ENCODE data around the gene HSPBP1.
A peak's percentile ranks its signal among the peaks of the same experiment; 100 is the strongest.
"Not testable (repeated sequence)": the region's sequence is repeated elsewhere in the genome, so short reads cannot be mapped to it uniquely, and the experiment has no call there.

Gene HSPBP1

GRCh38 chr19:55279770-55280643 lies at the start of gene HSPBP1:
Gene HSPBP1 (minus strand): TSS chr19:55280110. CDS start chr19:55279608, 502 bp downstream.
- peak; percentile 47 for DNase-seq

- DNase-seq = not testable (repeated sequence)
Measured at GRCh38 chr19:55328774-55329318, 48.9 kb upstream of the HSPBP1 start.

GRCh38 chr19:55325172-55325571 lies 45.3 kb upstream of the HSPBP1 start, which contains the start of gene TMEM150B:
Gene TMEM150B (minus strand): TSS chr19:55325341. CDS start chr19:55321036, 4,305 bp downstream.
- DNase-seq = no peak

GRCh38 chr19:55324662-55325061 lies 44.8 kb upstream of the HSPBP1 start:
- DNase-seq = no peak

GRCh38 chr19:55322204-55322885 lies 42.4 kb upstream of the HSPBP1 start:
- no peak for DNase-seq

- no peak for DNase-seq
Measured at GRCh38 chr19:55321466-55322137, 41.7 kb upstream of the HSPBP1 start.

- no peak for DNase-seq
Measured at GRCh38 chr19:55320844-55321419, 41.0 kb upstream of the HSPBP1 start.

GRCh38 chr19:55319785-55320184 lies 39.9 kb upstream of the HSPBP1 start:
- DNase-seq = no peak

- no peak for DNase-seq
Measured at GRCh38 chr19:55316646-55317045, 36.7 kb upstream of the HSPBP1 start.

GRCh38 chr19:55315956-55316525 lies 36.1 kb upstream of the HSPBP1 start:
- DNase-seq = no peak

- DNase-seq = no peak
Measured at GRCh38 chr19:55314396-55314795, 34.5 kb upstream of the HSPBP1 start.

- DNase-seq = no peak
Measured at GRCh38 chr19:55312621-55313512, 33.0 kb upstream of the HSPBP1 start.

GRCh38 chr19:55311797-55312196 lies 31.9 kb upstream of the HSPBP1 start:
- DNase-seq = no peak

GRCh38 chr19:55311397-55311796 lies 31.5 kb upstream of the HSPBP1 start:
- no peak for DNase-seq

- no peak for DNase-seq
Measured at GRCh38 chr19:55310498-55310897, 30.6 kb upstream of the HSPBP1 start.

GRCh38 chr19:55309448-55309847 lies 29.5 kb upstream of the HSPBP1 start:
- DNase-seq = no peak

- no peak for DNase-seq
Measured at GRCh38 chr19:55308281-55308680, 28.4 kb upstream of the HSPBP1 start.

GRCh38 chr19:55306712-55307111 lies 26.8 kb upstream of the HSPBP1 start:
- no peak for DNase-seq

GRCh38 chr19:55305983-55306562 lies 26.2 kb upstream of the HSPBP1 start:
- DNase-seq = no peak

- no peak for DNase-seq
Measured at GRCh38 chr19:55305491-55305890, 25.6 kb upstream of the HSPBP1 start.

GRCh38 chr19:55304980-55305379 lies 25.1 kb upstream of the HSPBP1 start:
- DNase-seq = no peak
